Colonic mucosa (tissue), 4 donors: ENCODE results near the gene RUNX2. TPM values are rescaled to one million over a fixed set of nuclear protein-coding genes. Genes with fewer than 3 reads are reported as not detected.
"Not testable (repeated sequence)": the region's sequence is repeated elsewhere in the genome, so short reads cannot be mapped to it uniquely, and the experiment has no call there.

ENCODE experiments used
- DNase-seq: peaks from one replicate; pipeline ENCODE4 v3.0.0-alpha.2; 2020
- H3K27ac ChIP-seq: fragments of 200-600 bp; one replicate; pipeline ENCODE4 v1.8.0; 2021
- H3K27me3 ChIP-seq: fragments of 200-600 bp; one replicate; pipeline ENCODE4 v1.8.0; 2021
- H3K36me3 ChIP-seq: fragments of 200-600 bp; one replicate; pipeline ENCODE4 v1.8.0; 2021
- H3K4me1 ChIP-seq: fragments of 200-600 bp; one replicate; pipeline ENCODE4 v1.8.0; 2021; ENCODE audit warnings: mild to moderate bottlenecking
- H3K4me3 ChIP-seq: fragments of 200-600 bp; one replicate; pipeline ENCODE4 v1.8.0; 2021
- H3K9ac ChIP-seq, 2 donors: one replicate each; pipeline ENCODE4 v1.7.0; 2013; ENCODE audit warnings: control low read depth in 2 of 2, low read depth in 2 of 2, low read length in 2 of 2
- H3K9me3 ChIP-seq: fragments of 200-600 bp; one replicate; pipeline ENCODE4 v1.8.0; 2021
- intact Hi-C: fragments of 100-400 bp; cut with DNase I; formaldehyde crosslinking; loops from one replicate; pipeline ENCODE4 v1.14.1; 2022
- total RNA-seq, 2 donors: library from RNA; stranded (reverse); fragmentation: NEBNext Ultra II Directional in 1 of 2; extraction: Animal tissue kit (Norgen Biotek cat#: 25700) in 1 of 2; gene quantifications; one replicate each; pipeline ENCODE4 v1.2.1, GENCODE V29; 2021
- TF ChIP-seq, protein P1 (sequence below): fragments of 200-600 bp; IDR thresholded peaks from one replicate; pipeline ENCODE4 v1.8.0; 2022; ENCODE audit warnings: antibody characterized with exemption, mild to moderate bottlenecking
- donor health status: healthy.
- donor health status: DM: no; HTN: no; CAD: no.
- donor health status: DM: no; HTN: no; CAD: no.

RUNX2 gene
- total RNA-seq, result 1 to 10 TPM; 1.7 to 2.6 TPM

- H3K4me1 ChIP-seq, result no peaks in the 10 kb centered on the region
- intact Hi-C loops, result no loop called here
- H3K9ac ChIP-seq, result no peak within 1 kb of the TSS
- no peaks in the 10 kb centered on the region for H3K9me3 ChIP-seq
- H3K4me3 ChIP-seq, result no peak within 1 kb of the TSS
- H3K27me3 ChIP-seq, result no peaks in the 10 kb centered on the region
- DNase-seq, result no peak
- H3K36me3 ChIP-seq, result no peaks in the 10 kb centered on the region
- TF ChIP-seq, protein P1, sequence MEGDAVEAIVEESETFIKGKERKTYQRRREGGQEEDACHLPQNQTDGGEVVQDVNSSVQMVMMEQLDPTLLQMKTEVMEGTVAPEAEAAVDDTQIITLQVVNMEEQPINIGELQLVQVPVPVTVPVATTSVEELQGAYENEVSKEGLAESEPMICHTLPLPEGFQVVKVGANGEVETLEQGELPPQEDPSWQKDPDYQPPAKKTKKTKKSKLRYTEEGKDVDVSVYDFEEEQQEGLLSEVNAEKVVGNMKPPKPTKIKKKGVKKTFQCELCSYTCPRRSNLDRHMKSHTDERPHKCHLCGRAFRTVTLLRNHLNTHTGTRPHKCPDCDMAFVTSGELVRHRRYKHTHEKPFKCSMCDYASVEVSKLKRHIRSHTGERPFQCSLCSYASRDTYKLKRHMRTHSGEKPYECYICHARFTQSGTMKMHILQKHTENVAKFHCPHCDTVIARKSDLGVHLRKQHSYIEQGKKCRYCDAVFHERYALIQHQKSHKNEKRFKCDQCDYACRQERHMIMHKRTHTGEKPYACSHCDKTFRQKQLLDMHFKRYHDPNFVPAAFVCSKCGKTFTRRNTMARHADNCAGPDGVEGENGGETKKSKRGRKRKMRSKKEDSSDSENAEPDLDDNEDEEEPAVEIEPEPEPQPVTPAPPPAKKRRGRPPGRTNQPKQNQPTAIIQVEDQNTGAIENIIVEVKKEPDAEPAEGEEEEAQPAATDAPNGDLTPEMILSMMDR, result no peak
- no peak within 1 kb of the TSS for H3K27ac ChIP-seq
Observed at GRCh38 chr6:45327956-45328522, at the start of gene RUNX2. Gene RUNX2 (plus strand): TSS chr6:45328330. CDS start chr6:45328727, 397 bp downstream.

- DNase-seq, result no peak
- TF ChIP-seq, protein P1, result no peak
- H3K9me3 ChIP-seq, result no peaks in the 10 kb centered on the region
- no peaks in the 10 kb centered on the region for H3K4me1 ChIP-seq
- intact Hi-C loops, result no loop called here
- H3K9ac ChIP-seq, result no peak overlapping the region
- H3K4me3 ChIP-seq, result no peak overlapping the region
- H3K36me3 ChIP-seq, result no peaks in the 10 kb centered on the region
- H3K27ac ChIP-seq, result no peak overlapping the region
- no peaks in the 10 kb centered on the region for H3K27me3 ChIP-seq
Observed at GRCh38 chr6:45278367-45278766, 49.8 kb upstream of the RUNX2 start.

DNA sequence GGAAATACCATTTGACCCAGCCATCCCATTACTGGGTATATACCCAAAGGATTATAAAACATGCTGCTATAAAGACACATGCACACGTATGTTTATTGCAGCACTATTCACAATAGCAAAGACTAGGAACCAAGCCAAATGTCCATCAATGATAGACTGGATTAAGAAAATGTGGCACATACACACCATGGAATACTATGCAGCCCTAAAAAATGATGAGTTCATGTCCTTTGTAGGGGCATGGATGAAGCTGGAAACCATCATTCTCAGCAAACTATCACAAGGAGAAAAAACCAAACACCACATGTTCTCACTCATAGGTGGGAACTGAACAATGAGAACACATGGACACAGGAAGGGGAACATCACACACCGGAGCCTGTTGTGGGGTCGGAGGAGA is 41.4 kb upstream of the RUNX2 start:
- DNase-seq, H3K27me3 ChIP-seq, H3K4me3 ChIP-seq, H3K36me3 ChIP-seq, H3K9me3 ChIP-seq, intact Hi-C loops, H3K4me1 ChIP-seq, H3K9ac ChIP-seq, H3K27ac ChIP-seq: not testable (repeated sequence)

- Histone ChIP-seq H3K9me3 (no peaks in the 10 kb centered on the region), H3K9ac (no peak overlapping the region), H3K27ac (no peak overlapping the region), H3K4me3 (no peak overlapping the region), H3K27me3 (no peaks in the 10 kb centered on the region), H3K36me3 (no peaks in the 10 kb centered on the region), H3K4me1 (no peaks in the 10 kb centered on the region)
- intact Hi-C loops, result no loop called here
- no peak for DNase-seq
- TF ChIP-seq, protein P1, result no peak
Observed at GRCh38 chr6:45289751-45290514, 38.2 kb upstream of the RUNX2 start.

DNA sequence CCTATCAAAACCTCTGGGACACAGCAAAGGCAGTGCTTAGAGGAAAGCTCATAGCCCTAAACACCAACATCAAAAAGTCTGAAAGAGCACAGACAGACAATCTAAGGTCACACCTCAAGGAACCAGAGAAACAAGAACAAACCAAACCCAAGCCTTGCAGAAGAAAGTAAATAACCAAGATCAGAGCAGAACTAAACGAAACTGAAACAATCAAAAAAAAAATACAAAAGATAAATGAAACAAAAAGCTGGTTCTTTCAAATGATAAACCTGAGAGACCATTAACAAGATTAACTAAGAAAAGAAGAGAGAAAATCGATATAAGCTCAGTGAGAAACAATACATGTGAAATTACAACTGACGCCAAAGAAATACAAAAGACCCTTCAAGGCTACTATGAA is 34.8 kb upstream of the RUNX2 start:
- TF ChIP-seq, protein P1, result no peak
- Histone ChIP-seq H3K9ac (no peak overlapping the region), H3K9me3 (no peaks in the 10 kb centered on the region), H3K4me3 (no peak overlapping the region), H3K4me1 (no peaks in the 10 kb centered on the region), H3K27ac (no peak overlapping the region), H3K27me3 (no peaks in the 10 kb centered on the region), H3K36me3 (no peaks in the 10 kb centered on the region)
- no peak for DNase-seq
- intact Hi-C loops, result no loop called here

GRCh38 chr6:45294065-45294701 is 33.9 kb upstream of the RUNX2 start:
- intact Hi-C loops, DNase-seq, H3K4me1 ChIP-seq, H3K9ac ChIP-seq, H3K36me3 ChIP-seq, H3K4me3 ChIP-seq, H3K27ac ChIP-seq, H3K9me3 ChIP-seq, H3K27me3 ChIP-seq: not testable (repeated sequence)
